Measurements from ENCODE around the gene SEMA3E.

Gene SEMA3E

DNA sequence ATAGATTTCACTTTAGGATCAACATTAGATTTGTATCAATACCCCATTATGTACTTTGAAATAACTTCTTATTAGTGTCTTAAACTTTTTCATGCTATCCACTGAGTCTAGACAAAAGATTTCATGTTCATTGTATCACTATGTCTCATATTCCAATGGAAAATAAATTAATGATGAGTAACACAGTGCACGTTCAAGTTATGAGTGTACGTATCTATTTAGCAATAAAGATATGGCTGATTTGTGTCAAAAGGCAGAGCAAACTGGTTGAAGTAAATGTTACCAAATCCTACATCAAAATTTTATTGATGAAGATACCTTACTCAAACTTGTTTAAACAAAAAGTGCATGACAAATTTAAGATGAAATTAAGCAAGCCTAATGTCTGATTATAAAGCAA is 102.4 kb downstream of the SEMA3E start:
- H3K4me1 ChIP-seq (ENCODE audit: low read depth, poor library complexity, severe bottlenecking): peaks cover 35% of the 10 kb centered on the region
- no peaks in the 10 kb centered on the region for H3K79me2 ChIP-seq (ENCODE audit: insufficient read depth, low read depth)
- no peaks in the 10 kb centered on the region for H3K27me3 ChIP-seq (ENCODE audit: insufficient read depth, low read depth)
- no peak overlapping the region for H2AFZ ChIP-seq (ENCODE audit: low read depth)
- no peak overlapping the region for H3K9ac ChIP-seq
- peak overlapping the region; percentile 80; the same call in 1 of the 2 replicates for H3K27ac ChIP-seq
- 0 out of 2 replicates have a peak overlapping the region, but pooled peaks have one; percentile 56 for H3K4me2 ChIP-seq
- no peak overlapping the region for H3K4me3 ChIP-seq (IDR thresholded peaks at IDR 0.05; ENCODE audit: insufficient read depth, low read depth, low read length)
- TF ChIP-seq, protein P1, sequence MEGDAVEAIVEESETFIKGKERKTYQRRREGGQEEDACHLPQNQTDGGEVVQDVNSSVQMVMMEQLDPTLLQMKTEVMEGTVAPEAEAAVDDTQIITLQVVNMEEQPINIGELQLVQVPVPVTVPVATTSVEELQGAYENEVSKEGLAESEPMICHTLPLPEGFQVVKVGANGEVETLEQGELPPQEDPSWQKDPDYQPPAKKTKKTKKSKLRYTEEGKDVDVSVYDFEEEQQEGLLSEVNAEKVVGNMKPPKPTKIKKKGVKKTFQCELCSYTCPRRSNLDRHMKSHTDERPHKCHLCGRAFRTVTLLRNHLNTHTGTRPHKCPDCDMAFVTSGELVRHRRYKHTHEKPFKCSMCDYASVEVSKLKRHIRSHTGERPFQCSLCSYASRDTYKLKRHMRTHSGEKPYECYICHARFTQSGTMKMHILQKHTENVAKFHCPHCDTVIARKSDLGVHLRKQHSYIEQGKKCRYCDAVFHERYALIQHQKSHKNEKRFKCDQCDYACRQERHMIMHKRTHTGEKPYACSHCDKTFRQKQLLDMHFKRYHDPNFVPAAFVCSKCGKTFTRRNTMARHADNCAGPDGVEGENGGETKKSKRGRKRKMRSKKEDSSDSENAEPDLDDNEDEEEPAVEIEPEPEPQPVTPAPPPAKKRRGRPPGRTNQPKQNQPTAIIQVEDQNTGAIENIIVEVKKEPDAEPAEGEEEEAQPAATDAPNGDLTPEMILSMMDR (conservative IDR thresholded peaks at IDR 0.05; ENCODE audit: low read depth, low read length): no peak
- H3K36me3 ChIP-seq (ENCODE audit: insufficient read depth): no peaks in the 10 kb centered on the region
- no peaks in the 10 kb centered on the region for H4K20me1 ChIP-seq (ENCODE audit: insufficient read depth)

DNA sequence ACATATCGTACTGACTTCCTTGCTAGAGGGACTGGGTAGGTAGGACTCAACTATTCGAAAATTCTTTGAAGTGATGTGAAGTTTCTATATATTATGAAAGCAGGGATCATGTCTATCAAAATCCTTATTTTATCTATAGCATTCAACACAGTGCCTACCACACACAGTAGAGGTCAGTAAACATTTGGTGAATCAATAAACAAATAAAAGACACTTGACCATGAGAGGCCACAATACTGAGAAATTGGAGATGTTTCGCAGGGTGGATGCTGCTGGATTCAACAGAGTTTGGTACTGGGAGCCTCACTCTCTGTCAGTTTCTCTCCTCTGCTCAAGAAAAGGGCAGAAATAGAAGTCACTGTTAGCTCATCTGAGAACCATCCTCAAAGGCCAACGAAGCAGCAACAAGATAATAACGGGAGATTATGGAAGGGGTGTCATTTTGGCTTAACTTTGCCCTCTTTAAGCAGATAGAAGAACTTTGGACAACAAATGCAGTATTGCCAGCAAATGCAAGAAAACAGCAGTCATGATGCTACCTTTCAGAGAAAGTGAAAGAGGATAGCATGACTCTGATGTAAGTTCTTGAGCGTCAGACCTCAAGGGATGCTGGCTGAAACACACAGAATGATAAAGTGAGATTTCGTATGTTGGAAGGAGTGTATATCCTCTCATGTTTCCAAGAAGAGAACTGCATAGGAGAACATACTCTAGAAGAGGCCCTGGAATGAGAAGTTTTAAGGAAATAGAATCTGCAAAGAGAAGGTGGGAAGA is 107.6 kb downstream of the SEMA3E start:
- peaks cover 2% of the 10 kb centered on the region for H3K4me1 ChIP-seq (ENCODE audit: low read depth, poor library complexity, severe bottlenecking)
- no peaks in the 10 kb centered on the region for H3K79me2 ChIP-seq (ENCODE audit: insufficient read depth, low read depth)
- no peaks in the 10 kb centered on the region for H3K36me3 ChIP-seq (ENCODE audit: insufficient read depth)
- no peaks in the 10 kb centered on the region for H4K20me1 ChIP-seq (ENCODE audit: insufficient read depth)
- no peak overlapping the region for H2AFZ ChIP-seq (ENCODE audit: low read depth)
- H3K27ac ChIP-seq: no peak overlapping the region
- TF ChIP-seq, protein P1 (conservative IDR thresholded peaks at IDR 0.05; ENCODE audit: low read depth, low read length): no peak
- H3K9ac ChIP-seq: no peak overlapping the region
- H3K27me3 ChIP-seq (ENCODE audit: insufficient read depth, low read depth): no peaks in the 10 kb centered on the region
- no peak overlapping the region for H3K4me3 ChIP-seq (IDR thresholded peaks at IDR 0.05; ENCODE audit: insufficient read depth, low read depth, low read length)
- no peak overlapping the region for H3K4me2 ChIP-seq

DNA sequence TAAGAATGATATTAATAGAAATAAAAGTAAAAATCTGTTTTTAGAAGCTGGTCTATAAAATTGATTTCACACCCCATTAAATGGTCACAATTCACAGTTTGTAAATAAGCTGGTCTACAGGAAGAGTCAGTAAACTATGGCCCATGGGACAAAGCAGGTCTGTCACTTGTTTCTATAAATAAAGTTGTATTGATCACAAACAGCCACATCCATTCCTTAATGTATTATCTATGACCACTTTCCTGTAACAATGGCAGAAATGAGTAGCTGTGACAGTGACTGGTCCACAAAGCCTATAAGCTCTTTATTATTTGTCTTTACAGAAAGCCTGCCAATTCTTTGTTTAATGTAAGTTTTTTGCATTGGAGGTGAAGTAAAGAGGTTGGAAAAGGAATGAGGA is 114.5 kb downstream of the SEMA3E start:
- H3K4me2 ChIP-seq: no peak overlapping the region
- TF ChIP-seq, protein P1 (conservative IDR thresholded peaks at IDR 0.05; ENCODE audit: low read depth, low read length): no peak
- H3K27me3 ChIP-seq (ENCODE audit: insufficient read depth, low read depth): no peaks in the 10 kb centered on the region
- H3K27ac ChIP-seq: no peak overlapping the region
- no peaks in the 10 kb centered on the region for H4K20me1 ChIP-seq (ENCODE audit: insufficient read depth)
- no peaks in the 10 kb centered on the region for H3K4me1 ChIP-seq (ENCODE audit: low read depth, poor library complexity, severe bottlenecking)
- no peak overlapping the region for H3K9ac ChIP-seq
- H3K79me2 ChIP-seq (ENCODE audit: insufficient read depth, low read depth): no peaks in the 10 kb centered on the region
- H2AFZ ChIP-seq (ENCODE audit: low read depth): no peak overlapping the region
- H3K36me3 ChIP-seq (ENCODE audit: insufficient read depth): no peaks in the 10 kb centered on the region
- no peak overlapping the region for H3K4me3 ChIP-seq (IDR thresholded peaks at IDR 0.05; ENCODE audit: insufficient read depth, low read depth, low read length)

DNA sequence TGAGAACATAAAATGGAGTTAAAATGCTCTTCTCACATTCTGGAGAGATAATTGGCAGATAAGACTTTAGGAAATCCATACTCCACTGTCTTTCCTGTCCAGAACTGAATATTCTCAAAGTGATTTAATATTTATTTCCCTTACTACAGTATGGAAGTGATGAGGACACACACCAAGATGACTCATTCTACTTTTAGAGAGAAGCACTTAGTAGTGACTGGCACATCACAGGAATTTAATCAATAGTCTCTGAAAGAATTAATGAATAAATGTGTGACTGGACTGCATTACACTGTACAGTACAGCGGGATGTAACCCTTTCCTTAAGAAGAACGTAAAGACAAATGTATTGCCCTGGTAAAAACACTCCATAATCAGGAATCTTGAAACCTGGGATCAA is 116.7 kb downstream of the SEMA3E start:
- no peak overlapping the region for H2AFZ ChIP-seq (ENCODE audit: low read depth)
- H3K27ac ChIP-seq: no peak overlapping the region
- H3K9ac ChIP-seq: no peak overlapping the region
- H3K27me3 ChIP-seq (ENCODE audit: insufficient read depth, low read depth): no peaks in the 10 kb centered on the region
- H3K4me2 ChIP-seq: no peak overlapping the region
- TF ChIP-seq, protein P1 (conservative IDR thresholded peaks at IDR 0.05; ENCODE audit: low read depth, low read length): no peak
- H4K20me1 ChIP-seq (ENCODE audit: insufficient read depth): no peaks in the 10 kb centered on the region
- H3K4me1 ChIP-seq (ENCODE audit: low read depth, poor library complexity, severe bottlenecking): no peaks in the 10 kb centered on the region
- no peak overlapping the region for H3K4me3 ChIP-seq (IDR thresholded peaks at IDR 0.05; ENCODE audit: insufficient read depth, low read depth, low read length)
- H3K36me3 ChIP-seq (ENCODE audit: insufficient read depth): no peaks in the 10 kb centered on the region
- H3K79me2 ChIP-seq (ENCODE audit: insufficient read depth, low read depth): no peaks in the 10 kb centered on the region

All from KMS-11 (cell line).